Measurements from ENCODE around the gene ZNF438.

ZNF438 gene

DNA sequence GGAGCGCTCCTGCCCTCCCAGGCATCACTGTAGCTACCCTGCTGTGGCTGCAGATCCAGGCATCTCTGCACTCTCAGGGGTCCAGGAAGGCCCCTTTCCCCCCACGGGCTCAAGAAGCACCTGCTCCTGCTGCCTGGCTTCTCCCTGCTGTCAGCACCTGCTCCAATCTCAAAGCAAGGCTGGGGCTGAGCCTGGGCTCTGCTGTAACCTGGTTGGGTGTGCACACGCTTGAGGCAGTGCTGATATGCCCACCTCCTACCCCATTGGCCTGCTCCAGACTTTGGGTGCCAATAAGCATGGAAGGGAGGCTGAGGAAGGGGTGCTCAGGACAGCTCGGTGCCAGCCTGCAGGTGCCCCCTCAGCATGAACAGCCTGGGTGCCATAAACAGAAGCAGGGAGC, 185.0 kb downstream of the ZNF438 start:
- no peak for DNase-seq (ENCODE audit: low spot score)

DNA sequence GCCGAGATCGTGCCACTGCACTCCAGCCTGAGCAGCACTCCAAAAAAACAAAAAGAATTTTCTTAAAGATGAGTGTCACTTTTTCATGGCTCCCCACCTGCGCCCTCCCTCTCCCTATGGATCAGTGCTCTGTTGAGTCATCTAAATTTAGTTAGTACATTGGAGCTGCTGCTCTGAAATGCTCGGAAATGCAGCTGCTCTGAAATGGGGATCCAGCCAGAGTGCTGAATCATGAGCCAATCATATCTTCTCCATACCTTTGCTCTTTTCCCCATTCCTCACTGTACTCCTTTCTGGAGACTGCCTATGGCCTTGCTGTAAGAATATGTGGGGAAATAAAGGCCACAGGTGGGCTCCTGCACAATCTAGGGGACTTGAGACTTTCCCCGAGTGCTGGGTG, 188.8 kb downstream of the ZNF438 start:
- no peak for DNase-seq (ENCODE audit: low spot score)

DNA sequence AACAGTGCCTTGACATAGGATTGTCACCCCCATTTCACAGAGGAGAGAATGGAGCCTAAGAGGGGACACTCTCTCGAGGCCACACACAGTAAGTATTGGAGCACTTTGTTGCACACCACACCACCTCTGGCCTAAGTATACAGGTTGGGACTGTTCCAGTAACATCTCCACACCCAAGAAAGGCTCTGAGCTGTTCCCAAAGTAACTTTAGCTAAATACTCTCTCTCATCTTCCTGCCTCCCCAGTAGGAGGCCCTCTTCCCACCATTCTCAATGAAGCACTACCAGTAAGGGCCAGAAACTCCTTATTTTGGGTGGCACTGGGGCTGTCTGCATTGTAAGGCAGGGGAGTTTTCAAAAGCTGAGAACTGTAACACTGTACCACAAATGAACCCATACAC, 189.5 kb downstream of the ZNF438 start:
- no peak for DNase-seq (ENCODE audit: low spot score)

DNA sequence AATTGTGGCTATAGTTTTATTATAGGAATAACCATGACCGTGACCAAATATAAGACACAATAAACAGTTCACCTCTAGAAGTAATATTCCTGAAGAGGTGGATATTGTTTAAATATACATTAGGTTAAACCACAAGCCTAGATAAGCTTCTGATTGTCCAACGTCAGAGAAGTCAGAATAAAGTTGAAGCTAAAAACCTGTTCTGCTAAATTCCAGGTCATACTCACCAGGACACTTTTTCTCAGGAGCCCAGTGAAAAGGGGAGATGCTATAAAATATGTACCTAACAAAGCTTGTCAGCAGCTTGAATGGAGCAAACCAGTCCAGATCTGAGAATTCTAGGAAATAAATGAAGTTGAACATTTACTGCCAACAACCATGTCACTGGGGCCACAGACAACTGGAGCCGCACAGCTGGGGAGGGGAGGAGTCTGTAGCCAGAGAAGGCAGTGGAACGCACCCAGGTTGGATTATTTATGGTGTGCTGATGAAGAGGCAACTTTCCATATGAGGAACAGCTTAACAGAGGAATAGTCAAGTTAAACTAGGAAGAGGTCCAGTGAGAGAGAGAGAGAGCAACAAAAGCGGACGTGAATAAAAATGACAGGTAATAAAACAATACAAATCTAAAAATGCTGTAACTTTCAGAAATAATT, 191.1 kb downstream of the ZNF438 start:
- DNase-seq (ENCODE audit: low spot score) = no peak

DNA sequence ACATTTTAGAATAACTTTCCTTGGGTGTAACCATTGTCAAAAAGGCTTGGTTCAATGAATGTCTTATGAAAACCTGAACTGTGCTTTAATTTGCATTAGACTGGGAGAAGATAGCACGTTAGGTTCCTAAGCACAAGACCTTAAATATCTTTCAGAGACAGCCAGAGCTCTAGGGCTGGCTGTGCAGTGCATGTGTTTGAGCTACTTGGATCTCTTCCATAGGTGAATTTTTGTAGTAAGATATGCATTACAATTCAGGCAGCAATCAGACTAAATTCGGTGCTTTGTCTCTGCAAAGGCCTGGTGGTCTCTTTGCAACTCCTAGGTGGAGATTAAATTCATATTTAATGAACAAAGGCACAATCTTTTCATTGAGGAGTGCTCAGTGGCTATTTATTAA, 192.0 kb downstream of the ZNF438 start:
- DNase-seq (ENCODE audit: low spot score) = no peak

DNA sequence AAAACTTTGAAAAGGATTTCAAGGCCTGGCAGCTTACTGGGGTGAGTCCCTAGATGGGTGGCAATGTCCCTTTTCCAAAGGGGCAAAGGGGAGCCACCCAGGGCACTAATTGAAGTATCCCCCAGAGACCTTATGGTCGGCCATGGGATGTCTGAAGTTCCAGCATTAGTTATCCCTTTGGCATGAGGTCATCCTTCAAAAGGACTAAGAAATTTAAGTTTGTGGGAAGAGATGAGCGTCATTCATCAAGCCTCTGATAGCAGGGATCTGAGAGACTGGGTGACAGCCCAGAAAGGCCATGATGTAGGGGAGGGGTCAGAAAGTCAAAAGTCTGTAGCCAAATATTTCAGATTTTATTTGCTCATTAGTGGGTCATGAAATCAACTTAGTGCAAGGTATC, 195.3 kb downstream of the ZNF438 start:
- DNase-seq (ENCODE audit: low spot score) = no peak

DNA sequence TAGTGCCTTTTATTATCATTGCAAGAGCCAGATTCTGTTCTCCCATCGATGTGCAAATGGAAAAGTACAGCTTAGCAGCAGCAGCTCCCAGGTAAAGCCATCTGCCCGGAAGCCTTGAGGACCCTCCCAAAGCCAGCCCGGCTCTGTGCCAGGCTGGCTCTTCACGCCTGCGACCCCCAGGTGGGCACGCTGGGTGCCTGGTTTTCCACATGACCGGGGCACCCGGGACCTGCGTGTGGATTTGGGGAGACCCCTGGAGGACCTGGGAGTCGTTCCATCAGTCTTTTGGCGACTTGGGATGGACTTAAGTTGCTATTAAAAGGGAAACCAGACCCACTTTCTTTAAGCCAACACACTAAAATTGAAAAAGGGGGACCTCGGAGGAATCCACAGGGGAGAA, 196.5 kb downstream of the ZNF438 start:
- no peak for DNase-seq (ENCODE audit: low spot score)

DNA sequence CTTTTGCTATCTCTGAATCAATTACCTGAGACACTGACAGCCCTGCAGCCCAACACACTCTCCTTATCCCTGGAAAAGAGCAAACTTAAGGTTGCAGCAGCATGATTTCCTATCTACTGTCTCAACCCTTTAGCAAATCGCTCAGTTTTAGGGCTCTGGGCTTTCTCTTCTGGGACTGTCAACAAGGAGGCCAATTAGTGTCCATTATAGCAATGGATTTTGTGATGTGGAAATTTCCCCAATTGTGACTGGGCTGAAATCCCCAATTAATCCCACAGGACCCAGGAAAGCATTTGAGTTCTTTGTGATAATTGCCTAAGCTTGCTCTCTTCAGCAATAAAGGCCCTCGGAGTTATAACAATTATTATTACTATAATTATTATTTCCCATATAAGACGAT, 197.0 kb downstream of the ZNF438 start:
- no peak for DNase-seq (ENCODE audit: low spot score)

DNA sequence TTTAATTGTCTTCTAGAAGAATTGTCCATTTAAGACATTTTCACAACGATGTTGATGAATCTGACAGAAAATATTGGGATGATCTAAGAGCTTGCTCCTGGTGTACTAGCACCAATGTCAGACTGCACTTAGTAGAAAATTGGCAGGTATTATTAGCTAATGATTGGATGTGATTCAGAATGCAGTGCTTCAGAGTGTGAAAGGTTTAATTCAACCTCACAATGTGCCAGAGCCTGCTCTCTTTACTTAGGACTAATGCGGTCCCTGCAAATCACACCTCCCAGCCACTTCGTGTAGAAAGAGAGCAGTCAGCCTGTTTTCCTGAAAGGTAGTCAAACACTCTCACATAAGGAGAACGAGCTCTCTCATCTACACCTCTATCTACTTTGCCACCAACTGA, 197.5 kb downstream of the ZNF438 start:
- no peak for DNase-seq (ENCODE audit: low spot score)

DNA sequence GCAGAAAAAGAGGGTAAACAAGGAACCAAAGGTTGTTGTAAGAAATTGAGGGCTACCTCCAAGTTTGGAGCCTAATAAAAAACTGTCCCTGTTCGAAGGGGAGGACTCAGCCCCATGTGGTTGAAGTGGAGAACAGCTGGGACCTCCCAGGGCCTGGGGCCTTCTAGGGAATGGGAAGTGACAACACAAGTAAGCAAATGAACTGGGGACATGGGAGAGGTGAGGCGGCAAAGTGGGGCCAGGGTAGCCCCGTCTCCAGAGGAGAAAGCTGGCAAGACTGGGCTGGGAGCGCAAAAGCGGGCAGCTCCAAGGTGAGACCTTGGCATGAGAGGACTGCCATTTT, 198.1 kb downstream of the ZNF438 start:
- DNase-seq (ENCODE audit: low spot score) = no peak

DNA sequence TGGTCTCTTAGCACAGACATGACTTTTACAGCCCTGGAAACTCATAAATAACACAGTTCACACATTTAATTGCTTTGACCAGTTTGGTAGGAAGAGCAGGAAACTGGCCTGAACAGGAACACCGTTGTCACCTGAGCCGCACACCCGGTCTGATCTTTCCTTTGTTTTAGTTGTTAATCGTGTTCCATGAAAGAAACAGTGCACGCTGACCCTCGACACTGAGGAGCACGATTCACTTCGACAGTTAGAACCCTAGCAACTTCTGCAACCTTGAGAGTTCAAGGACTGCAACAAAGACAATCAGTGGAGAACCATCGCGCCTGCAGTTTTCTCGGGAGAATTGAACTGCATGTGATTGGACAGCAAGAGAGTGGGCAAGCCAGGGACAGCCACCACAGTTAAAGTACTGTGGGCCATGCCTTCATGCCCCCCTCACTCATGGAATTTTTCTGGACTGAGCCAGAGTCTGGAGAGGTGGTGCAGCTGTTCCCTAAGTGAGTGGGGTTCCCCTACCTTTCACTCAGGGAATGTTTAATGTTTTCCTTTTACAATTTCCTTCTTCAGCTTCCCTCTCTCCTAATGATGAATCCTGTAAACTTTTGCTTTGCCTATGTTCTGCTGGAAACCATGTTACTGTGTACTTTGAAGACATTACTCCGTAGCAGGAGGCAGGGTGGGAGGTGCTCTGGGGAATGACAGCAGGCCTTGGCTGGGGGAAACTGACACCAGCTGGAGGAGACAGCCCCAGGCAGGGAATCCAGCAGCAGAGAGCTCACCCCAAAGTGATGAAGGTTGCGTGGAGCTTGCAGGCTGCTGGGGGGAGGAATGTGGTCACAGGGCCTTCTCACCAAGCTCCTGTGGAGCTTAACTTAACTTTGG, 198.7 kb downstream of the ZNF438 start:
- DNase-seq (ENCODE audit: low spot score) = no peak

DNA sequence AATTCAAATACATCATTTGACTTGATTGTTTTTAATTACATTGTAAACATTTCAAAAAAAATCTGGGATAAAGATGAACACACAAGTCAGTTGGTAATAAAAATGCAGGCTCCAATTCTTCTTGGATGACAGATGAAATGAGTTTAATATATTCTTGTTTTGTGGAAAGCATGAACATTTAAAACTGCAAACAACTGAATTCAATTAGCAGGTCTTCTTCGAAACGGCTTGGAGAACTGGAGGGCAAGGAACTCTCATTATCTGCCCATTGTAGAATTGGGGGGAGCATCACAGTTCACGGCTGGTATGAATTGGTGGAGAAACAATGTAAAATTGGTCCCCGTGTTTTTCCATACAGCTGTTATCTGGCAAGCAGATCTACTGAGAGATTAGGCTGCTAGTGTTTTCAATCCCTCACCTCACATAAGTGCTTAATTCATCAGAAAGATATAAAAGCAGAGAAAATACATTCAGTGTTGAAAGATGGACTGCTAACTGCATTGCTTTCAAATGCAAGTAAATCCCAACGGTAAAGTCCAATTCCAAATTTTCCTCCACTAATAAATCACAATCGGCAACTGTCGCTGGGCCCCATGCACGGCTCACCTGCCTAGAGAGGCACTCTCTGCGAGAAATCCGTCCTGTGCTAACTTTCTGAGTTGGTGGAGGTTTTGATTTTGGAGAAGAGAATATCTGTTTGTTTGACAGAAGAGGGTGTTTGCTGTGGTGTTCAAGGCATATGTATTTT, 199.5 kb downstream of the ZNF438 start:
- DNase-seq (ENCODE audit: low spot score) = no peak

DNA sequence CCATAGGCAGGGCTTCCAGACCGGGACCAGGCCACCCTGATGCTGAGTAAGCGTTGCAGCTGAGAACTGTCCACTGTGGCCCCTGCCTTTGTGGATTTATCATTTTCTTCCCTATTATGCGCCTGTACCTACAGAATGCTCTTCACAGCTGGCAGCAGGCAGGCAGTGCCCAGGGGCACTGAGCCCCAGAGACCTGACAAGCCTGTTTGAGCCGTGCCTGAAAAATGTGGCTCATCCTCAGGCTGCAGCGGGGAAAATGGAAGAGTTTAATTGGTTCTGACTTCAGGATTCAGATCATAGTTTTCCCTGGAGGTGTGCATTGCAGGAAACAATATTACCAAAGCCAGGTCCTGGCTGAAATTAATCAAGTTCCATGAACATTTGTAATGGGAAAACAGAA, 200.2 kb downstream of the ZNF438 start:
- DNase-seq (ENCODE audit: low spot score) = no peak

DNA sequence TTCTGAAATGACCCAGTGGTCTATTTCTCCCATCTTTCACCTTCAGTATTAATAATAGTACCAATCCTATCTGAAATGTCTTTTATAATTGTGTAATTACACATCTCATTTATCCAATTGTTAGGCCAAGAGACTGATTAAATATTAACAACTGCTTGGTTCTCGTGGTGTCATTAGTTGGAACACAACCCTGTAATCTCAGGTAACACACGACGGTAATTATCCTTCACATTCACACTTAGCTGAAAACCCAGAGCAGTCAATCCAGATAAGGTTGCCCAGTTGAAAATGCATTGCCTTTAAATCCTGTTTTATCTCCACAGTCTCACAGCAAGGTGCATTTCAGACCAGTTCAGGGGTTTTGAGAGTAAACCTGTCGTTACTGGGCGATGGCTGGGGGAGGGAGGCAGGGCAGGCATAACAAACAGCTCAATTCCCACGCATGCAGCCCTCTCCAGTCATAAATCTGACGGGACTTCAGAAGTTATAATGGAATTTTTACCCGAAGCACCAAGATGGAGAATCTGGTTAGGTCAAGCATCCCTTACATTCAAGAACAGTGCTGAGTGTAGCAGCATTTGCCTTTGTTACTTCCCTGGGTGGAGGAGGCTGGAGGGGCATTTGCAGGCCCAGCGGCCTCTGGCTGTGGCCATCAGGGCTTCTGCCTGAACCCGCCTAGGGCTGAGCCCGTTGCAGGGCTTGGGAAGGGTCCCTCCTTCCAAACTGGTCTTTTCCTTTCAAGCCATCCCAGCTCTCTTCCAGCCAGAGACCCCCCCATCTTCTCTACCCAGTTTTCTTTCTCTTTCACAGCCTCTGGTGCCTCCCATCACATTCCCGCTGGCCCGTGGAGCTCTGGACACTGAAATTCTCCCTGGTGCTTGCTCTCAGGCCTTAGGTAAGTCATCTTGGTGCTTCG, 201.1 kb downstream of the ZNF438 start:
- no peak for DNase-seq (ENCODE audit: low spot score)

DNA sequence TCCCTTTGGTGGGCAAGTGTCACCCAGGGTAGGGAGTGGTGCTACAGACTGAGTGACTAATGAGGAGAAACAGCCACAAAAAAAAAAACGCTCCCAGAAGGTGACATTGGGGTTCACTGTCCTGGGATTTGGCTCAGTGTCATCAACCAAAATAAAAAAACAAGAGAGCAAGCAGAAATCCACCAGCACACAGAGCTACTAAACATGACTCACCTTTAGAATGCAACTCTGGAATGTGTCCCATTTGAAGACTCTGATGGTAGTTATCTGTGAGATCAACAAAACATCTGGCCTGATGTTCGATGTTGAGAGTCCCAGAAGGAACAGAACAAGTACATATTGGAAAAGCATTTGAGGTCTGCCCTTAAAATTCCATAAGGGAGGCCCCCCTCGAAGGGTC, 201.8 kb downstream of the ZNF438 start:
- DNase-seq (ENCODE audit: low spot score) = no peak

DNA sequence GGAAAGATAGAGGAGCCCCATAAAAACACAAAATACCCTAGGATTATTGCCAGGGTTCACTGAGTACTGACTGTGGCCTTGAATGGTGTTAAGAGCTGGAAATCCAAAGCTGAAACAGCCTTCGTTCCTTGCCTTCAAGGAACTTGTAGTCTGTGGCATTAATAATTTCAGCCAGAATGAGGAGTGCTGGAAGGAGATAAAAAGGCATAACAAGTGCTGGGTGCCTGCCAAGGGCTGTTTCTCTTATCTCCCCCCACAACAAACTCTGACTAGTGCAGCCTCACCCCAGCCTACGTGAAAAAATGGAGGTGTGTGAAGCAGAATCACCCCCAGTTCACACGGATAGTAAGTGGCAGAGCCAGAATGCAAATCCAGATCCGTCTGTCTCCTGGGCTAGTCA, 203.0 kb downstream of the ZNF438 start:
- DNase-seq (ENCODE audit: low spot score) = no peak

DNA sequence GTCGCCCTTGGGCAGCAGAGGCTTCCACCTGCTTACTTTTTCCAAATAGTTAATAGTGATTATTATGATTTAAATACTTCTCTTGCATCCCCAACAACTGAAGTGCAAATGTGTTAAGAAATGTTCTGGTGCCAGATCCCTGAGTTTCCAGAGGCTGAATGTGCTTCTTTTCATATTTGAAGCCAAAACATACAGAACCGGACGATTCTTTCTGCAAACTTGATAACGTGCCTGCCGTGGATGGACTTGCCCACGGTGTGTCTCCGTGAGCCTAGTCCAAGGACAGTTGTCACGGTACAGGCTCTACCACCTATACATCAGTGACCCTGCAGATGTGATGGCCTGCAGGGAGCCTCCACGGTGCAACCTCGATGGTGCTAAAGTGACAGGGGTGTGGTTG, 203.5 kb downstream of the ZNF438 start:
- DNase-seq (ENCODE audit: low spot score) = no peak

DNA sequence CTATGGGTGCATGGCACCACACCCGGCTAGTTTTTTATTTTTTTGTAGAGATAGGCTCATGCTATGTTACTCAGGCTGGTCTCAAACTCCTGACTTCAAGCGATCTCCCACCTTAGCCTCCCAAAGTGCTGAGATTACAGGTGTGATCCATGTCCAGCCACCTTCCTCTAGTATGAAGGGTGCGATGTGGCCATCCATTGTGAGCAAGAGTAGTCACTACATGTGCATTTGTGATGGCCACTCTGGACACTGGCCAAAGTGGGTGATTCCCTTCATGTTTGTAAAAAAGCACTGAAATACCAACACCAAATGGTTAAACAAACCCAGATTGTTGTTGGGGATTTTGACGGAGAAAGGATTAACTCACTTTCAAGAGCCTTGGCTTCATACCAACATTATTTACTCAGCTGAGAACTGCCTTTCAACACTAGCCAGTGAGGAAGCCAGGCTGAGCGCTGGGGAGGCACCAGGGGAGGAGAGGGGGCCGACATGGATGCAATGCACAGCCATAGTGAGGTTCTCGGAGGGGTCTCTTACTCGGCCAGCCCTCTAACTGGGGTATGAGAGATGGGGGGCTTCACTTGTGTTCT, 204.0 kb downstream of the ZNF438 start:
- DNase-seq (ENCODE audit: low spot score) = no peak

DNA sequence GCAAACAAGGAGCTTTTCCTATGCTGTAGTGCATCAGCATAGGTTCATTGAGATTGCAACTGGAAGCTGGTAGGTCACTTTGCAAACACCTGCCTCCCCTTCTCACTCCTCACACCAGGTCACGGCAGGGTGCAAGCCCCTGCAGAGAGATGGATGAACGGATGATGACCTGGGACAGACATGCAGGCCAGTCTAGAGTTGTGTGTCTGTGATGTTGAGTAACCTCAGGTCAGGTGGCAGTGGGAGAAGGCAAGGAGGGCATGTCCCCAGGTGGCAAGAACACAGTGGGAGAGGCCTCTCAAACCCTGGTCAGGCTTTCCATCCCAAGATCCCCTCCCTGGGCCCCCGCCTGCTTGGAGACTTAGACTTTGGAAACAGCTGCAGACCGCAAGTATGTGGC, 205.0 kb downstream of the ZNF438 start:
- DNase-seq (ENCODE audit: low spot score) = no peak

DNA sequence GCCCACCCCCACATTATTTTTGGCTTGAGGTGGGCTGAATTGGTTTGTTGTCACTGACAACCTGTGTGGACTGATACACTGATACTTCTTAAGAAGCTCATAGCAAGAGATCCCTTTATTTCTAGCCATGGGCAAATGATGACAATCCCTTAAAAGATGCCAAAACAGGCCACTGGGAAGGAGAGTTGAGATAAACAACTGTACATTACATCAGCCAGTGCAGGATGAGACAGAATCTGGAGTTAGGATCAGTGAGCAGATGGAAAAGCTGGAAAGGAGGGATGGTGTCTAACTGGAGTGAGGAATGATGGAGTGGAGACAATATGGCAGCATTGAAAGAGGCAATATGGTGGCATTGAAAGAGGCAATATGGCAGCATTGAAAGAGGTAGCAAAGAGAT, 206.2 kb downstream of the ZNF438 start:
- no peak for DNase-seq (ENCODE audit: low spot score)

DNA sequence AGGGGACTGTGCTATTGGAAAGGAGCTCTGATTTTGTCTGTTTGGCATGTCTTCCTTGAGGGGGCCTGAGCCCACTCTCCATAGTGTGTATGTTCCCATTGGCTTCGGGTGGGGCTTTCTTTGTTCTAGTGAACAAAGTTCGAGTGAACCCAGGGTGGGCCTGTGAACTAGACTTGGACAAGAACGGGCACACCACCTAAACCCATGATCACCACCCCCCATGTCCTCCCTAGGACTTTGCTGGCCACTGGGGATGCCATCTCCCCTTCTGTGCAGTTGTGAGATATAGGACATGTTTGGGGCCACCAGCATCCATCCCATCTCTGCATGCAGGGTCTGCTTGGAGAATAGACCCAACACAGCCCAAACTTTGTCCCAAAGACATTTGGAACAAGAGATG, 206.6 kb downstream of the ZNF438 start:
- no peak for DNase-seq (ENCODE audit: low spot score)

DNA sequence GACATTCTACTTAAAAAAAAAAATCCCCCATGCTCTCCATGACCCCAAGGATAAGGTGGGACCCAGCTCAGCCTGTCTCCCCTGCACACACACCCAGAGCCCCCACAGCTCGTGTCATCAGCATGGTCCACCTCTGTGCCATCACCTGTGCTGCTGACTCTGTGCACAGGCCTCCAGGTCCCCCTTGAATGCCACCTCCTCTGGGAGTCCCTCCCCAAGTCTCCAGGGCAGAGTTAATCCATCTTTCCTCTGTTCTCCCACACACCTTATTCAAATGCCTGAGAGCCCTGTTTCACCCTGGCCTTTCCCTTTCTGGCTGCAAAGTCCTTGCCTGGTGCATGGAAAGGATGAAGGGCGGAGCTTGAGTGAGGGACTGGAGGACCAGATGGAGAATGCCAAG, 208.0 kb downstream of the ZNF438 start:
- no peak for DNase-seq (ENCODE audit: low spot score)
